GM23248 (cell line): ENCODE measurements around the gene R3HDML.

Experiments used
- EZH2 ChIP-seq: fragments of 200-600 bp; sonication (generic); IDR thresholded peaks from 2 replicates; pipeline ENCODE4 v1.6.1; 2018; ENCODE audit warnings: antibody characterized with exemption, mild to moderate bottlenecking; ENCODE audit not compliant: insufficient read depth, poor library complexity, severe bottlenecking
- EZH2phosphoT487 ChIP-seq: fragments of 200-600 bp; sonication (generic); IDR thresholded peaks from 2 replicates; pipeline ENCODE4 v1.6.1; 2018; ENCODE audit warnings: antibody characterized with exemption, moderate library complexity, mild to moderate bottlenecking, low read depth; ENCODE audit not compliant: insufficient read depth

GRCh38 chr20:44355498-44356352, 18.9 kb downstream of the R3HDML start, which contains the start of gene HNF4A:
- TF ChIP-seq EZH2 = no peak
- TF ChIP-seq EZH2phosphoT487 = no peak
